HG02870 (cell line): Measurements from ENCODE around the gene CT45A9.
"Not testable (repeated sequence)": the region's sequence is repeated elsewhere in the genome, so short reads cannot be mapped to it uniquely, and the experiment has no call there.

ENCODE experiments used
- ATAC-seq: cut with Tn5 transposase; IDR thresholded peaks from one replicate; pipeline ENCODE4 v1.9.1; 2021; ENCODE audit warnings: mild to moderate bottlenecking, moderate library complexity; ENCODE audit not compliant: unreplicated experiment

Gene CT45A9, protein sequence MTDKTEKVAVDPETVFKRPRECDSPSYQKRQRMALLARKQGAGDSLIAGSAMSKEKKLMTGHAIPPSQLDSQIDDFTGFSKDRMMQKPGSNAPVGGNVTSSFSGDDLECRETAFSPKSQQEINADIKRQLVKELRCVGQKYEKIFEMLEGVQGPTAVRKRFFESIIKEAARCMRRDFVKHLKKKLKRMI

DNA sequence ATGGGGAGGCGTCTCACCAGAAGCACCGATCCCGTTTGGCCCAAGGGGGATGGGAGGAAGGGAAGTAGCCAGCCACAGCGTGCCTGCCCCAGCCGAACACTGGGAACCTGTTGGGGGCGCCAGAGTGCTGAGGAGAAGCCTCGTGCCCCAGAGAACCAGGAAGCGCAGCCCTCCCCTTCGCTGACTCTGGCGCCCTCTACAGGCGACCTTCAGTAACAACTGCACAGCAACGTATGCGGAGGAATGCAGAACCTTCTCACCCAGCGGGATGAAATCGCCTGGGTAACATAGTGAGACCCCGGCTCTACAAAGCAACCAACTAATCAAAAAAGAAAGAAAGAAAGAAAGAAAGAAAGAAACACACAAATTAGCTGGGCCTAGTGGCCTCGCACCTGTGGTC lies at the start of gene CT45A9:
TSS of gene CT45A9 (minus strand) at position 101 of the 400 bp plus-strand sequence. CDS start 3,751 bp downstream, outside the sequence.
- ATAC-seq: not testable (repeated sequence)

DNA sequence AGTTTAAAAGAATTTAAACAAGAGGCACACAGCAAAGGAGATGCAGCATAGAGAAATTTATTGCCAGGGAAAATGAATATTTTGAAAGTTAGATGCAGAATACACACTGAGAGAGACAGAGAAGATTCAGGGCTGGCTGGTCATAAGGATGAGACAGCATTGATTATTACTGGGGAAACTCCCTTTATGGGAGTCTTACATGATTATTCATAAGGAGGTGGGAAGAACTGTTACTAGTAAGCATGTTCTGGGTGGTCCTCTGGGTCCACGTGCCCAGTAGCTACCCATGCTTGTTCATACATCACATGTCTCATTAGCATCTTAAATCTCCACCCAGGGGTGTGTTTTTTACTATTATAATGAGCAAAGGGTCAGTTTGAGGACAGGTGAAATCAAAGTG lies 48.9 kb upstream of the CT45A9 start:
- ATAC-seq: not testable (repeated sequence)

DNA sequence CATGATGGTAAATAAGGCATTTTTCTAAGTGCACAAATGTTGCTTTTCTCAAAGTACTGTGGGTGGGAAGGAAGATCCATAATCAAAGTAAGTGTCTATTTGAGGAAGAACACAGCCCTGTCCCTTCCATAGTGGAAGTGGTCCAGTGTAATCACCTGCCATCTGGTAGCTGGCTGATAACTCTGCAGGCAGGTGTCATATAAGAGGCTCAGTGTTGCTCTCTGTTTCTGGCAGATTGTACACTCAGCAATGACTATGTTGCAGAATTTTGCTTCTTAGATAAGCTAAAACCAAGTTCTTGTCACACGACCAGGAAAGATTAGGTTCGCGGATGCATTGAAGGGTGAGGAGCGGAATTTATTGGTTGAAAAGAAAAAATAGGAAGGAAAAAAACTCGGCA lies 42.8 kb upstream of the CT45A9 start:
- no peak for ATAC-seq

DNA sequence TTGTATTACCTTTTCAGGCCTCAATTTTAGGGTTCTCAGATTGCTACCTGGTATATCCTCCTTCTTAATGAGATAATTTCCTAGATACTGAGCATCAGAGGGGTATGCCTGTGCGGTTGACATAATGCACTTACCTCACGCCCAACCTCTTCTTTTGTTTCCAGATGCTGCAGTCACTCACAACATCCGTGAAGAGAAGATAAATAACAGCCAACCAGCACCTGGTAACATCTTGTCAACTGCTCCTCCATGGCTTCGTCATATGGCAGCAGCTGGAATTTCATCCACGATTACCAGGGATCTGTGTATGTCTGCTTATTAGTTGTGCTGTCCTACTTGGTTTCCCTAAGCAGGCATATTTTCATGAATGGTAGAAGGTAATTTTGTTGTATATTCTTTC lies 38.6 kb upstream of the CT45A9 start:
- ATAC-seq: no peak

DNA sequence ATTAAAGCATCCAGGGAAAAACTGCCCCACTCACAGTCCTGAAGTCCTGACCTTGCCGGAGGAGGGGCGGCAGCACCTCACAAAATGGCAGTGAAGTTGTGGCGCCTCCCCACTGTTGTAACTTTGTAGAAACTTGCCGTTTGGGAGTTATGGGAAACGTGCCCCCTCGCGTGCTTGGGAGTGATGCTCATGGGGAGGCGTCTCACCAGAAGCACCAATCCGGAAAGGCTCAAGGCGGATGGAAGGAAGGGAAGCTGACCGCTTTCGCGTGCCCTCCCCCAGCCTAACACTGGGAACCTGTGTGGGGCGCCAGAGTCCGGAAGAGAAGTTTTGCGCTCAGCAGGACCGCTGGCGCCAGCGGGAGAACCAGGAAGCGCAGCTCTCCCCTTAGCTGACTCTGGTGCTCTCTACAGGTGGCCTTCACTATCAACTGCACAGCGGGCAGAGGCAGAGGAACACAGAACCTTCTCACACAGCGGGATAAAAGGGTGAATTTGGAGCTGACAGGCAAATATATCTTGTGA lies 21.7 kb upstream of the CT45A9 start, which contains the start of the genes CT45A10 and SAGE1:
TSS of gene CT45A10 (minus strand) at position 151 of the 524 bp plus-strand sequence. CDS start 8,100 bp downstream, outside the sequence.
TSS of gene SAGE1 (plus strand) at position 423 of the 524 bp plus-strand sequence. CDS start 2,527 bp downstream, outside the sequence.
- no peak for ATAC-seq

DNA sequence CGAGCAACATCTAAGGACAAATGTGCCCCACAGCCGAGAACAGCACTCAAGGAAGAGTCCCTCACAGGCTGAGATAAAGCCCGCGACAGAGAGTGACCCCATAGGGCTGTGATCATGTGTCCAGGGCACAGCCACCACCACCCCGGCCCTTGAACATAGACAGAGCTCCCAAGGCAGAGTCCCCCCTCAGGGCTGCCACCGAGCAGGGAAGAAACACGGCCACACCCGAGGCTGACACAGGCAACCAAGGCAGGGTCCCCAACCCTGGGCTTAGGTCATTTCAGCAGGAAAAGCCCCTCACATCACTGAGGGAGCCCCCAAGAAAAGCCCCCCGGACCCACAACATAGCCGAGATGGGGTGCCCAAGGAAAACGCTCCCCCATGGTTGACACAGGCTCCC lies 21.2 kb upstream of the CT45A9 start:
- no peak for ATAC-seq

DNA sequence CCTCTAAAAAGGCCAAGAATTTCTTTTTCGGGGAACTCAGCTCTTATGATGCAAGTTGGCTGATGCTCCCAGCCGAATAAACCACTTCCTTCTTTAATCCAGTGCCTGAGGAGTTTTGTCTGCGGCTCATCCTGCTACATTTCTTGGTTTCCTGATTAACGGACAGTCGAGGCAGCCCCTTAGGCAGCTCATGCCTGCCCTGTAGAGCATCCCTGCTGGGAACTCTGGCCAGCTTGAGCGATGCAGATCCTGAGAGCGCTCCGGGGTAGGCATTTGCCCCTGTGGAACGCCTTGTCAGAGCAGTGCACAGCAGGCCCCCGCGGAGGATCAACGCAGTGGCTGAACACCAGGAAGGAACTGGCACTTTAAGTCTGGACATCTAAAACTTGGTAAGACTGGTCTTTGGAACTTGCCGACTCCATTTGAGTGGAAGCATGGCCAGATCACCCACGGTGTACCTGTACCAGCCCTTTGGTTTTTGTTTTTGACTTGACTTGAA lies 18.5 kb upstream of the CT45A9 start:
- no peak for ATAC-seq

DNA sequence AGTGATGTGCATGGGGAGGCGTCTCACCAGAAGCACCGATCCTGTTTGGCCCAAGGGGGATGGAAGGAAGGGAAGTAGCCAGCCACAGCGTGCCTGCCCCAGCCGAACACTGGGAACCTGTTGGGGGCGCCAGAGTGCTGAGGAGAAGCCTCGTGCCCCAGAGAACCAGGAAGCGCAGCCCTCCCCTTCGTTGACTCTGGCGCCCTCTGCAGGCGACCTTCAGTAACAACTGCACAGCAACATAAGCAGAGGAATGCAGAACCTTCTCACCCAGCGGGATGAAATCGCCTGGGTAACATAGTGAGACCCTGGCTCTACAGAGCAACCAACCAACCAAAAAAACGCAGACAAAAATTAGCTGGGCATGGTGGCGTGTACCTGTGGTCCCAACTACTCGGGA lies 17.4 kb upstream of the CT45A9 start:
- not testable (repeated sequence) for ATAC-seq

DNA sequence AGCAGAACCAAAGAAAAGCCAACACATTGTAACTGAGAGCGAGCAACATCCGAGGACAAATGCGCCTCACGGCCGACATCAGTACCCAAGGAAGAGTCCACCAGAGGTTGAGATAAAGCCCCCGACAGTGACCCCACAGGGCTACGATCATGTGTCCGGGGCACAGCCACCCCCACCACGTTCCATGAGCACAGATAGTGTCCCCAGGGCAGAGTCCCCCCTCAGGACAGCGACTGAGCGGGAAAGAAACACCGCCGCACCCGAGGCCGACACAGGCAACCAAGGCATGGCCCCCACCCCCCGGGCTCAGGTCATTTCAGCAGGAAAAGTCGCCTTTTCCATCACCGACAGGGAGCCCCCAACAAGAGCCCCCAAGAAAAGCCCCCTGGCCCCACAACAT lies 16.6 kb upstream of the CT45A9 start:
- ATAC-seq: not testable (repeated sequence)

DNA sequence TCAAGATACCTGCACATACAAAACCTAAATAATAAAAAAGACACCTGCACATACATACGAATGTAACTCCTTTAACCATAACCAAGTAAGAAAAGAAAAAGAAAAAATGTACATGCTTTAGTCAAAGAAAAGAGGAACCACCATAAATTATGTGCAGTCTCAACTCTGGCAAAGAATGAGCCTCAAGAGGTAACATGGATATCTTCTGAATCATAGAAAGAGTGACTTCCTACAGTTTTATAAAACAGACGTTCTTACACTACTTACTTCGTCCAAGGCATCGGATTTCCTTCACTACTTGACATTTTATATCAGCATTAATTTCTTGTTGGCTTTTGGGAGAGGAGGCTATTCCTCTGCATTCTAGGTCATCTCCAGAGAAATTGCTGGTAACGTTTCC lies 11.1 kb upstream of the CT45A9 start:
- ATAC-seq: not testable (repeated sequence)

DNA sequence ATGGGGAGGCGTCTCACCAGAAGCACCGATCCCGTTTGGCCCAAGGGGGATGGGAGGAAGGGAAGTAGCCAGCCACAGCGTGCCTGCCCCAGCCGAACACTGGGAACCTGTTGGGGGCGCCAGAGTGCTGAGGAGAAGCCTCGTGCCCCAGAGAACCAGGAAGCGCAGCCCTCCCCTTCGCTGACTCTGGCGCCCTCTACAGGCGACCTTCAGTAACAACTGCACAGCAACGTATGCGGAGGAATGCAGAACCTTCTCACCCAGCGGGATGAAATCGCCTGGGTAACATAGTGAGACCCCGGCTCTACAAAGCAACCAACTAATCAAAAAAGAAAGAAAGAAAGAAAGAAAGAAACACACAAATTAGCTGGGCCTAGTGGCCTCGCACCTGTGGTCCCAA lies 17.2 kb downstream of the CT45A9 start, which contains the start of gene CT45A8:
TSS of gene CT45A8 (minus strand) at position 101 of the 400 bp plus-strand sequence. CDS start 3,755 bp downstream, outside the sequence.
- not testable (repeated sequence) for ATAC-seq

DNA sequence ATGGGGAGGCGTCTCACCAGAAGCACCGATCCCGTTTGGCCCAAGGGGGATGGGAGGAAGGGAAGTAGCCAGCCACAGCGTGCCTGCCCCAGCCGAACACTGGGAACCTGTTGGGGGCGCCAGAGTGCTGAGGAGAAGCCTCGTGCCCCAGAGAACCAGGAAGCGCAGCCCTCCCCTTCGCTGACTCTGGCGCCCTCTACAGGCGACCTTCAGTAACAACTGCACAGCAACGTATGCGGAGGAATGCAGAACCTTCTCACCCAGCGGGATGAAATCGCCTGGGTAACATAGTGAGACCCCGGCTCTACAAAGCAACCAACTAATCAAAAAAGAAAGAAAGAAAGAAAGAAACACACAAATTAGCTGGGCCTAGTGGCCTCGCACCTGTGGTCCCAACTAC lies 34.4 kb downstream of the CT45A9 start, which contains the start of gene CT45A7:
TSS of gene CT45A7 (minus strand) at position 101 of the 400 bp plus-strand sequence. CDS start 3,747 bp downstream, outside the sequence.
- ATAC-seq: not testable (repeated sequence)

DNA sequence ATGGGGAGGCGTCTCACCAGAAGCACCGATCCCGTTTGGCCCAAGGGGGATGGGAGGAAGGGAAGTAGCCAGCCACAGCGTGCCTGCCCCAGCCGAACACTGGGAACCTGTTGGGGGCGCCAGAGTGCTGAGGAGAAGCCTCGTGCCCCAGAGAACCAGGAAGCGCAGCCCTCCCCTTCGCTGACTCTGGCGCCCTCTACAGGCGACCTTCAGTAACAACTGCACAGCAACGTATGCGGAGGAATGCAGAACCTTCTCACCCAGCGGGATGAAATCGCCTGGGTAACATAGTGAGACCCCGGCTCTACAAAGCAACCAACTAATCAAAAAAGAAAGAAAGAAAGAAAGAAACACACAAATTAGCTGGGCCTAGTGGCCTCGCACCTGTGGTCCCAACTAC lies 51.7 kb downstream of the CT45A9 start, which contains the start of gene CT45A2:
TSS of gene CT45A2 (minus strand) at position 101 of the 400 bp plus-strand sequence. CDS start 3,747 bp downstream, outside the sequence.
- not testable (repeated sequence) for ATAC-seq
